H9 (cell line): ENCODE data around the gene GFOD2. TPM values are rescaled to one million over a fixed set of nuclear protein-coding genes. Genes with fewer than 3 reads are reported as not detected.

Source experiments
- DNase-seq: peaks from one replicate; pipeline ENCODE4 v3.0.0-alpha.2; 2017
- H2AFZ ChIP-seq: one replicate; pipeline ENCODE4 v1.6.1; 2013; ENCODE audit warnings: mild to moderate bottlenecking, low read length, control low read depth, moderate library complexity
- H2AK5ac ChIP-seq: 2 replicates; pipeline ENCODE4 v1.6.1; 2013; ENCODE audit warnings: low read length, control low read depth, mixed read lengths; ENCODE audit not compliant: insufficient read length
- H2BK120ac ChIP-seq: one replicate; pipeline ENCODE4 v1.6.1; 2013; ENCODE audit warnings: low read depth, mild to moderate bottlenecking, low read length, control low read depth, inconsistent platforms; ENCODE audit not compliant: poor library complexity, severe bottlenecking
- H2BK12ac ChIP-seq: 2 replicates; pipeline ENCODE4 v1.6.1; 2013; ENCODE audit warnings: low read length, control low read depth, mixed read lengths, low read depth; ENCODE audit not compliant: insufficient read length
- H2BK15ac ChIP-seq: 2 replicates; pipeline ENCODE4 v1.6.1; 2013; ENCODE audit warnings: low read depth, low read length, control low read depth
- H2BK20ac ChIP-seq: one replicate; pipeline ENCODE4 v1.6.1; 2013; ENCODE audit warnings: low read depth, mild to moderate bottlenecking, low read length, control low read depth, inconsistent platforms; ENCODE audit not compliant: poor library complexity, severe bottlenecking
- H2BK5ac ChIP-seq: 2 replicates; pipeline ENCODE4 v1.6.1; 2013; ENCODE audit warnings: low read length, control low read depth, mixed read lengths; ENCODE audit not compliant: insufficient read length
- H3K14ac ChIP-seq: 2 replicates; pipeline ENCODE4 v1.6.1; 2013; ENCODE audit warnings: low read length, control low read depth; ENCODE audit not compliant: insufficient read depth
- H3K18ac ChIP-seq: 2 replicates; pipeline ENCODE4 v1.6.1; 2013; ENCODE audit warnings: low read depth, mild to moderate bottlenecking, mixed read lengths, low read length, control low read depth; ENCODE audit not compliant: insufficient read length
- H3K23ac ChIP-seq: 2 replicates; pipeline ENCODE4 v1.6.1; 2013; ENCODE audit warnings: low read length, control low read depth, mixed read lengths, low read depth; ENCODE audit not compliant: insufficient read length
- H3K23me2 ChIP-seq: 2 replicates; pipeline ENCODE4 v1.6.1; 2013; ENCODE audit warnings: low read depth, mild to moderate bottlenecking, mixed read lengths, low read length, control low read depth; ENCODE audit not compliant: insufficient read length, poor library complexity, severe bottlenecking
- H3K27ac ChIP-seq: 2 replicates; pipeline ENCODE4 v1.5.1; 2013; ENCODE audit warnings: low read length, control low read depth, mixed read lengths, low read depth; ENCODE audit not compliant: insufficient read length
- H3K27me3 ChIP-seq: 2 replicates; pipeline ENCODE4 v1.6.1; 2013; ENCODE audit warnings: low read length, control low read depth, inconsistent platforms; ENCODE audit not compliant: insufficient read depth
- H3K4ac ChIP-seq: 2 replicates; pipeline ENCODE4 v1.6.1; 2013; ENCODE audit warnings: low read depth, mild to moderate bottlenecking, control low read depth, inconsistent platforms, low read length, moderate library complexity
- H3K4me1 ChIP-seq: 2 replicates; pipeline ENCODE4 v1.6.1; 2013; ENCODE audit warnings: low read length, control low read depth, inconsistent platforms; ENCODE audit not compliant: insufficient read depth
- H3K4me2 ChIP-seq: 2 replicates; pipeline ENCODE4 v1.6.1; 2013; ENCODE audit warnings: low read length, control low read depth, mixed read lengths; ENCODE audit not compliant: insufficient read length, insufficient read depth
- H3K56ac ChIP-seq: 2 replicates; pipeline ENCODE4 v1.6.1; 2013; ENCODE audit warnings: low read depth, mild to moderate bottlenecking, mixed read lengths, low read length, control low read depth; ENCODE audit not compliant: insufficient read length
- H3K79me1 ChIP-seq: 2 replicates; pipeline ENCODE4 v1.6.1; 2013; ENCODE audit warnings: low read depth, mild to moderate bottlenecking, moderate library complexity, low read length, control low read depth, inconsistent platforms; ENCODE audit not compliant: insufficient read depth, poor library complexity, severe bottlenecking
- H3K79me2 ChIP-seq: 2 replicates; pipeline ENCODE4 v1.6.1; 2013; ENCODE audit warnings: low read length, control low read depth, inconsistent platforms; ENCODE audit not compliant: insufficient read depth
- H3K9ac ChIP-seq: 2 replicates; pipeline ENCODE4 v1.6.1; 2013; ENCODE audit warnings: low read length, control low read depth, mixed read lengths; ENCODE audit not compliant: insufficient read length; ENCODE audit errors: extremely low read depth
- H3K9me3 ChIP-seq: one replicate; pipeline ENCODE4 v1.6.1; 2013; ENCODE audit warnings: low read depth, low read length, inconsistent platforms; ENCODE audit not compliant: control insufficient read depth
- H3T11ph ChIP-seq: one replicate; pipeline ENCODE4 v1.6.1; 2013; ENCODE audit warnings: mild to moderate bottlenecking, low read length, control low read depth, inconsistent platforms
- H4K20me1 ChIP-seq: one replicate; pipeline ENCODE4 v1.6.1; 2013; ENCODE audit not compliant: control insufficient read depth, insufficient read length, insufficient read depth
- H4K5ac ChIP-seq: 2 replicates; pipeline ENCODE4 v1.6.1; 2013; ENCODE audit warnings: low read depth, mild to moderate bottlenecking, mixed read lengths, low read length, control low read depth; ENCODE audit not compliant: insufficient read length
- H4K8ac ChIP-seq: replicated peaks from 2 replicates; pipeline ENCODE4 v1.6.1; 2013; ENCODE audit warnings: low read length, control low read depth, mixed read lengths, low read depth; ENCODE audit not compliant: insufficient read length
- H4K91ac ChIP-seq: 2 replicates; pipeline ENCODE4 v1.6.1; 2013; ENCODE audit warnings: low read depth, mild to moderate bottlenecking, moderate library complexity, mixed read lengths, low read length, control low read depth; ENCODE audit not compliant: insufficient read length
- H3K27ac Mint-ChIP-seq, 3 experiments: 2 replicates in 2 of 3; 3 replicates in 1 of 3; pipeline ENCODE4 v1.8.0; 2020 to 2021; ENCODE audit warnings: mixed read lengths in 3 of 3, mild to moderate bottlenecking in 1 of 3, moderate library complexity in 1 of 3
- H3K27me3 Mint-ChIP-seq: 2 replicates; pipeline ENCODE4 v1.8.0; 2021; ENCODE audit warnings: low read depth, mild to moderate bottlenecking, moderate library complexity, mixed read lengths
- H3K36me3 Mint-ChIP-seq, 3 experiments: 2 replicates in 2 of 3; 3 replicates in 1 of 3; pipeline ENCODE4 v1.8.0; 2020 to 2021; ENCODE audit warnings: low read depth in 3 of 3, mixed read lengths in 3 of 3; ENCODE audit not compliant: insufficient read depth in 1 of 3
- H3K4me1 Mint-ChIP-seq, 2 experiments: 2 replicates each; pipeline ENCODE4 v1.8.0; 2020; ENCODE audit warnings: mixed read lengths in 2 of 2
- H3K4me3 Mint-ChIP-seq, 2 experiments: 2 replicates in 1 of 2; 3 replicates in 1 of 2; pipeline ENCODE4 v1.8.0; 2020 to 2021; ENCODE audit warnings: mild to moderate bottlenecking in 2 of 2, mixed read lengths in 2 of 2, moderate library complexity in 1 of 2
- H3K9me3 Mint-ChIP-seq, 2 experiments: 2 replicates in 1 of 2; 3 replicates in 1 of 2; pipeline ENCODE4 v1.8.0; 2020; ENCODE audit warnings: mild to moderate bottlenecking in 2 of 2, mixed read lengths in 2 of 2, moderate library complexity in 1 of 2
- WGBS: extraction: QIAGEN DNeasy Blood & Tissue Kit; methylation state at CpG from one replicate; pipeline ENCODE4 v1.1.7; 2013; ENCODE audit warnings: missing lambda C conversion rate, low lambda C conversion rate, mixed read lengths; ENCODE audit not compliant: insufficient read length; ENCODE audit errors: extremely low coverage; 5-methylcytosine and 5-hydroxymethylcytosine counted together
- total RNA-seq: library from RNA; stranded (reverse); gene quantifications from 2 replicates; pipeline ENCODE4 v1.2.1, GENCODE V29; 2021
- TF ChIP-seq, protein P1 (sequence below): fragments of 200-600 bp; sonication (generic); conservative IDR thresholded peaks from 3 replicates; pipeline ENCODE4 v1.8.0; 2021; ENCODE audit warnings: antibody characterized with exemption, mild to moderate bottlenecking

GFOD2 gene
- total RNA-seq, 1 experiment from 2014 or later = 21.8 TPM

DNA sequence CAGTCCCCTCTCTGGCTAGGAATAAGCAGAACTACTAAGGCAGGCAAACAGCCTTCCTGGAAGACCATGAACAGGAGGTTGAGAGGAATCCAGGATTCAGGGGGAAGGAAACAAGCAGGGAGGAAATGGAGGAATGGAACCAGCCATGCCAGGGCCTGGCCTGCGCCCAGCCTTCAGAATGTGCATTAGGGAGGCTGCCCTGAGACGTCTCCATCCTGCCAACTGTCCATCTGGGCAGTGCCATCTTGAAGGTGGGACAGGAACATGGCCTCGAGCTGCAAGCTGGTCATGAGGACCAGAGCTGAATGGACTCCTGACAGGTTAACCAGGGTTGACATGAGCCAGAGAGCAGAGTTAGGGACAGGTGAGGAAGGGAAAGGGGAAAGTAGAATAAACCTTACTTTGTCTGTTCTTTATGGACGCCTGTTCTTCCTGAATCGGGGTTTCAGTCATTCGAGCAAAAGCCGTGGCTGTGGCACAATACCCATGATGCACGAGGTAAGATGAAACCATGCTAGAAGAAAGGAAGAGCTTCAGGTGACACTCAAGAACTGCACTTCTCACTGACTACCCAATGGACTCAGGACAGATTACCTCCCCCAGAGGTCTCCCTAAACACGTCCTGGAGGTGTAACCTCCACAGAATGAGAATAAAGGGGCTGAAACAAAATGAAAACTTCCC is 12.1 kb upstream of the GFOD2 start:
- H3K18ac ChIP-seq = no peak overlapping the region
- no peak overlapping the region for H2AFZ ChIP-seq
- no peaks in the 10 kb centered on the region for H3K27me3 Mint-ChIP-seq
- no peaks in the 10 kb centered on the region for H3K4me1 Mint-ChIP-seq
- H2AK5ac ChIP-seq = no peak overlapping the region
- H3K4me3 Mint-ChIP-seq = no peak overlapping the region
- H3K79me2 ChIP-seq = no peaks in the 10 kb centered on the region
- no peak overlapping the region for H3K4me2 ChIP-seq
- WGBS = no CpG with 5 or more reads among the region's 9 CpGs
- no peak overlapping the region for H3K27ac Mint-ChIP-seq
- no peak overlapping the region for H2BK20ac ChIP-seq
- H2BK120ac ChIP-seq = no peak overlapping the region
- H3T11ph ChIP-seq = no peak overlapping the region
- H4K20me1 ChIP-seq = no peaks in the 10 kb centered on the region
- no peak overlapping the region for H2BK15ac ChIP-seq
- TF ChIP-seq, protein P1, sequence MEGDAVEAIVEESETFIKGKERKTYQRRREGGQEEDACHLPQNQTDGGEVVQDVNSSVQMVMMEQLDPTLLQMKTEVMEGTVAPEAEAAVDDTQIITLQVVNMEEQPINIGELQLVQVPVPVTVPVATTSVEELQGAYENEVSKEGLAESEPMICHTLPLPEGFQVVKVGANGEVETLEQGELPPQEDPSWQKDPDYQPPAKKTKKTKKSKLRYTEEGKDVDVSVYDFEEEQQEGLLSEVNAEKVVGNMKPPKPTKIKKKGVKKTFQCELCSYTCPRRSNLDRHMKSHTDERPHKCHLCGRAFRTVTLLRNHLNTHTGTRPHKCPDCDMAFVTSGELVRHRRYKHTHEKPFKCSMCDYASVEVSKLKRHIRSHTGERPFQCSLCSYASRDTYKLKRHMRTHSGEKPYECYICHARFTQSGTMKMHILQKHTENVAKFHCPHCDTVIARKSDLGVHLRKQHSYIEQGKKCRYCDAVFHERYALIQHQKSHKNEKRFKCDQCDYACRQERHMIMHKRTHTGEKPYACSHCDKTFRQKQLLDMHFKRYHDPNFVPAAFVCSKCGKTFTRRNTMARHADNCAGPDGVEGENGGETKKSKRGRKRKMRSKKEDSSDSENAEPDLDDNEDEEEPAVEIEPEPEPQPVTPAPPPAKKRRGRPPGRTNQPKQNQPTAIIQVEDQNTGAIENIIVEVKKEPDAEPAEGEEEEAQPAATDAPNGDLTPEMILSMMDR = no peak
- H2BK12ac ChIP-seq = no peak overlapping the region
- no peak overlapping the region for H3K14ac ChIP-seq
- no peak overlapping the region for H4K8ac ChIP-seq
- H3K9me3 ChIP-seq = no peaks in the 10 kb centered on the region
- no peak overlapping the region for H4K5ac ChIP-seq
- H3K23ac ChIP-seq = no peak overlapping the region
- H3K23me2 ChIP-seq = no peaks in the 10 kb centered on the region
- no peak overlapping the region for H2BK5ac ChIP-seq
- H3K27ac ChIP-seq = no peak overlapping the region
- H3K56ac ChIP-seq = no peak overlapping the region
- H3K4me1 ChIP-seq = no peaks in the 10 kb centered on the region
- H3K4ac ChIP-seq = no peak overlapping the region
- no peaks in the 10 kb centered on the region for H3K27me3 ChIP-seq
- peaks cover 18 to 42% (median 36%) of the 10 kb centered on the region in 3 experiments for H3K36me3 Mint-ChIP-seq
- no peak for DNase-seq
- no peaks in the 10 kb centered on the region for H3K79me1 ChIP-seq
- H3K9me3 Mint-ChIP-seq = no peaks in the 10 kb centered on the region
- H3K9ac ChIP-seq = no peak overlapping the region
- H4K91ac ChIP-seq = no peak overlapping the region
